GM21723 (cell line): ENCODE data around the gene FLNC.

Source experiments
- ATAC-seq: cut with Tn5 transposase; IDR thresholded peaks from one replicate; pipeline ENCODE4 v1.9.1; 2021; ENCODE audit warnings: mild to moderate bottlenecking, moderate library complexity; ENCODE audit not compliant: unreplicated experiment

The FLNC gene

GRCh38 chr7:128831178-128831993 lies 1.2 kb downstream of the FLNC start:
- ATAC-seq: no peak

GRCh38 chr7:128831994-128832879 lies 2.0 kb downstream of the FLNC start:
- ATAC-seq: no peak

GRCh38 chr7:128832880-128833147 lies 2.6 kb downstream of the FLNC start:
- ATAC-seq: no peak

GRCh38 chr7:128833148-128833945 lies 3.1 kb downstream of the FLNC start:
- ATAC-seq: no peak

GRCh38 chr7:128833946-128834325 lies 3.7 kb downstream of the FLNC start:
- no peak for ATAC-seq

- no peak for ATAC-seq
Observed at GRCh38 chr7:128835231-128835751, 5.1 kb downstream of the FLNC start.

GRCh38 chr7:128835790-128836641 lies 5.8 kb downstream of the FLNC start:
- no peak for ATAC-seq

GRCh38 chr7:128836729-128837348 lies 6.6 kb downstream of the FLNC start:
- ATAC-seq: no peak

- no peak for ATAC-seq
Observed at GRCh38 chr7:128837521-128837921, 7.3 kb downstream of the FLNC start.

GRCh38 chr7:128838109-128838779 lies 8.0 kb downstream of the FLNC start:
- ATAC-seq: no peak

GRCh38 chr7:128838981-128839731 lies 8.9 kb downstream of the FLNC start:
- no peak for ATAC-seq

GRCh38 chr7:128839751-128840177 lies 9.6 kb downstream of the FLNC start:
- no peak for ATAC-seq

GRCh38 chr7:128840326-128841170 lies 10.3 kb downstream of the FLNC start:
- ATAC-seq: no peak

- ATAC-seq: no peak
Observed at GRCh38 chr7:128841171-128841690, 11.0 kb downstream of the FLNC start.

GRCh38 chr7:128841921-128842673 lies 11.9 kb downstream of the FLNC start:
- ATAC-seq: no peak
